ENCODE results near the gene TSHR. TPM values are rescaled to one million over a fixed set of nuclear protein-coding genes. Genes with fewer than 3 reads are reported as not detected.

The TSHR gene
- total RNA-seq, 2 donors from 2014 or later, result 0.23 to 0.36 TPM

DNA sequence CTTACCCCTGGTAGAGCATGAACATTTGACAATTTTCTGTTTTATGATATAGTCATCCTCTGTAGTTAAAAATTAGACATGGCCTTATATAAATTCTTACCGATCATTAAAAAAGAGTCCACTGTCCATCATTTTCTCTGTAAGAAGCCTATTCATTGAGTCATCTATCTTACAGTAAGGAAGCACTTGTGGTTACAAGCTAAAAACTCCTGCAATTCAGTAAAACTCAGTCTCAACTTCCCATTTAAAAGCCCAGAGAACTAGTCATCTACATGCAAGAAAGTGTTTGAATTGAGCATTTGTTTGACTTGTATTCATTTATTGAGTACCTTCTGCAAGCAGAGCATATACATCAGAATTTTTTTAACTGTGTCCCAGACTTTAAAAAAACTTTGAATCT lies 202.0 kb downstream of the TSHR start:
- no peak for DNase-seq (ENCODE audit: low spot score)
- H3K27me3 ChIP-seq (replicated peaks; ENCODE audit: insufficient read depth), result no peaks in the 10 kb centered on the region
- intact Hi-C loops (cut with DNase I), result no loop called here
- H3K4me1 ChIP-seq (replicated peaks), result no peaks in the 10 kb centered on the region
- no peak overlapping the region for H3K27ac ChIP-seq
- H3K4me3 ChIP-seq, result no peak overlapping the region
- no peak for TF ChIP-seq POLR2AphosphoS5 (IDR thresholded peaks at IDR 0.05)
- TF ChIP-seq, protein P1, sequence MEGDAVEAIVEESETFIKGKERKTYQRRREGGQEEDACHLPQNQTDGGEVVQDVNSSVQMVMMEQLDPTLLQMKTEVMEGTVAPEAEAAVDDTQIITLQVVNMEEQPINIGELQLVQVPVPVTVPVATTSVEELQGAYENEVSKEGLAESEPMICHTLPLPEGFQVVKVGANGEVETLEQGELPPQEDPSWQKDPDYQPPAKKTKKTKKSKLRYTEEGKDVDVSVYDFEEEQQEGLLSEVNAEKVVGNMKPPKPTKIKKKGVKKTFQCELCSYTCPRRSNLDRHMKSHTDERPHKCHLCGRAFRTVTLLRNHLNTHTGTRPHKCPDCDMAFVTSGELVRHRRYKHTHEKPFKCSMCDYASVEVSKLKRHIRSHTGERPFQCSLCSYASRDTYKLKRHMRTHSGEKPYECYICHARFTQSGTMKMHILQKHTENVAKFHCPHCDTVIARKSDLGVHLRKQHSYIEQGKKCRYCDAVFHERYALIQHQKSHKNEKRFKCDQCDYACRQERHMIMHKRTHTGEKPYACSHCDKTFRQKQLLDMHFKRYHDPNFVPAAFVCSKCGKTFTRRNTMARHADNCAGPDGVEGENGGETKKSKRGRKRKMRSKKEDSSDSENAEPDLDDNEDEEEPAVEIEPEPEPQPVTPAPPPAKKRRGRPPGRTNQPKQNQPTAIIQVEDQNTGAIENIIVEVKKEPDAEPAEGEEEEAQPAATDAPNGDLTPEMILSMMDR (IDR thresholded peaks at IDR 0.05), result no peak
- TF ChIP-seq POLR2A (IDR thresholded peaks at IDR 0.05), result no peak
- H3K36me3 ChIP-seq, result no peaks in the 10 kb centered on the region
- no peaks in the 10 kb centered on the region for H3K9me3 ChIP-seq
- 78% methylated on average over 1 of the region's 1 CpG for WGBS

- no peaks in the 10 kb centered on the region for H3K27me3 ChIP-seq (replicated peaks; ENCODE audit: insufficient read depth)
- no peaks in the 10 kb centered on the region for H3K36me3 ChIP-seq
- intact Hi-C loops (cut with DNase I), result no loop called here
- no peak overlapping the region for H3K27ac ChIP-seq
- no peaks in the 10 kb centered on the region for H3K9me3 ChIP-seq
- no peak for DNase-seq (ENCODE audit: low spot score)
- 86% methylated on average over 7 of the region's 7 CpGs for WGBS
- H3K4me1 ChIP-seq (replicated peaks), result no peaks in the 10 kb centered on the region
- TF ChIP-seq POLR2A (IDR thresholded peaks at IDR 0.05) (no peak), POLR2AphosphoS5 (IDR thresholded peaks at IDR 0.05) (no peak)
- TF ChIP-seq, protein P1 (IDR thresholded peaks at IDR 0.05), result no peak
- no peak overlapping the region for H3K4me3 ChIP-seq
These were observed 205.7 kb downstream of the TSHR start for GRCh38 chr14:81161088-81161487.

DNA sequence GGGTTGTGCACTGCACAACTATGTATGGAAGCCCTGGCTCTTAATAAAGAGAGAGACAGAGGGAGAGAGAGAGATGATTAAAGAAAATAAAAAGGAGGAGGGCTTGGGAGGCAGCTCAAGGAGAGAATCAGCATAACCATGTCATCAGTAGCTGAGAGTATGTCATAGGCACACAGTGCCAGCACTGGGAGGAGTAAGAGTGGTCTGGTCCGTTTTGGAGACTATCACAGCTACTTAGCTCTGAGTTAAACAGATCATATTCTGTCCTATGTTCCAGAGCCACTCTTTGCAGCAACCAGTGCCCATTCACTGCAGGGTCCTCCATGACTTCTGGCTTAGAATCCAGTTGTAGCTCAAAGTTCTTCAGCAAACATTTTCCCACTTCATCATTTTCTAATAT lies 206.3 kb downstream of the TSHR start:
- H3K4me1 ChIP-seq (replicated peaks), result no peaks in the 10 kb centered on the region
- H3K27ac ChIP-seq, result no peak overlapping the region
- TF ChIP-seq POLR2AphosphoS5 (IDR thresholded peaks at IDR 0.05) (no peak), POLR2A (IDR thresholded peaks at IDR 0.05) (no peak)
- TF ChIP-seq, protein P1 (IDR thresholded peaks at IDR 0.05), result no peak
- H3K9me3 ChIP-seq, result no peaks in the 10 kb centered on the region
- H3K4me3 ChIP-seq, result no peak overlapping the region
- intact Hi-C loops (cut with DNase I), result no loop called here
- DNase-seq (ENCODE audit: low spot score), result no peak
- WGBS, result 37% methylated on average over 1 of the region's 1 CpG
- no peaks in the 10 kb centered on the region for H3K27me3 ChIP-seq (replicated peaks; ENCODE audit: insufficient read depth)
- H3K36me3 ChIP-seq, result no peaks in the 10 kb centered on the region

- Histone ChIP-seq H3K4me1 (replicated peaks) (no peaks in the 10 kb centered on the region), H3K4me3 (no peak overlapping the region), H3K9me3 (no peaks in the 10 kb centered on the region), H3K27me3 (replicated peaks; ENCODE audit: insufficient read depth) (no peaks in the 10 kb centered on the region), H3K27ac (no peak overlapping the region), H3K36me3 (no peaks in the 10 kb centered on the region)
- intact Hi-C loops (cut with DNase I), result no loop called here
- DNase-seq (ENCODE audit: low spot score), result no peak
- TF ChIP-seq POLR2A (IDR thresholded peaks at IDR 0.05), result no peak
- TF ChIP-seq POLR2AphosphoS5 (IDR thresholded peaks at IDR 0.05), result no peak
- TF ChIP-seq, protein P1 (IDR thresholded peaks at IDR 0.05), result no peak
- WGBS, result 96% methylated on average over 3 of the region's 3 CpGs
These were observed 207.5 kb downstream of the TSHR start for GRCh38 chr14:81162941-81163340.

DNA sequence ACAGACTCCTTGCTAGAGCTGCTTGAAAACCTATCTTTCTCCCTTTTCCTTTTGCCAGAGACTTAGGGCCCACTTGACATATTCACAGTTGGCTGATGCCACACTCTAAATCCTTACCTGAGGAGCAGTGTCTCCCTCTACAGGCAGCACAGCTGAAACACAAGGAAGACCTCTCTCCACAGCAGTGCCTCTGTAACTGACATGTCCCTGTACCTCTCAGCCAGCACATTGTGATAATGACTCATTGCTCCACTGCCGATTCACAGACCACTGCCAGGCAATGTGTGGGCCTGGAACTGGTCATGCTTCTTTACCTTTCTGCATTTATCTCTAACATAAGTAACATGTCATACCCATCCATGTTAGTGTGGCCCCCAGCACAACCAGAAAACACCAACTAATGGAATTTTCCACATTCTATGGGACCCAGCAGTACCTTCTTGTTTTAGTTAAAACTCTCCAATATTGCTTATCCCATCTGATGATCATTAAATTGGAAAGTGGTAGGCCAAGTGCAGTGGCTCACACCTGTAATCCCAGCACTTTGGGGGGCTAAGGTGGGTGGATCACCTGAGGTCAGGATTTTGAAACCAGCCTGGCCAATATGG lies 208.8 kb downstream of the TSHR start:
- H3K9me3 ChIP-seq, result no peaks in the 10 kb centered on the region
- H3K27ac ChIP-seq, result no peak overlapping the region
- WGBS, result 0% methylated on average over 1 of the region's 1 CpG
- H3K4me3 ChIP-seq, result no peak overlapping the region
- H3K27me3 ChIP-seq (replicated peaks; ENCODE audit: insufficient read depth), result no peaks in the 10 kb centered on the region
- H3K36me3 ChIP-seq, result no peaks in the 10 kb centered on the region
- TF ChIP-seq, protein P1 (IDR thresholded peaks at IDR 0.05), result peak in 2 of 4 experiments; percentile 36 to 59
- TF ChIP-seq POLR2AphosphoS5 (IDR thresholded peaks at IDR 0.05) (no peak), POLR2A (IDR thresholded peaks at IDR 0.05) (no peak)
- H3K4me1 ChIP-seq (replicated peaks), result no peaks in the 10 kb centered on the region
- DNase-seq (ENCODE audit: low spot score), result peak; percentile 16
- intact Hi-C loops (cut with DNase I), result no loop called here
